ENCODE measurements around the gene MPV17.

Gene MPV17

DNA sequence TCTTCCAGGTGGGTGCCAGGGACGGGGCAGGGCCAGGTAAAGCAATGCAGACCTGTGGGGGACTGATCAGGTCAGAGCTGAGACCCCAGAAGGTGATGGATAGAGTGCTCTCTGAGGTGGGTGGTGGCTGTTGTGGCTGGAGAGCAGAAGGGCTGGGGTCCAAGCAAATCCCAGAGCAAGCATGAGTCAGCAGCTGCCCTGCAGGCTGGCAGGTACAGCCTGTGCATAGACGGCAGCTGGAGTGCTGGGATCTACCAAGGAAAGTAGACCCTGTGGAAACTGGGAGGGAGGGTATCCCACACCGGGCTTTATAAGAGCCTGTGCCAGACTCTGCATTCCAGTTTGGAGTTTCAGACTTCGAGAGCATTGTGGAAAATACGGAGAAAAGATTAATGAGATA lies 40.0 kb downstream of the MPV17 start:
- Histone ChIP-seq H3K27me3 (ENCODE audit: insufficient read depth, poor library complexity, severe bottlenecking) (no peaks in the 10 kb centered on the region), H3K4me3 (replicated peaks; ENCODE audit: insufficient read depth, low read length) (no peak overlapping the region), H3K27ac (replicated peaks) (no peak overlapping the region)
- no peak for TF ChIP-seq CTCF (IDR thresholded peaks at IDR 0.05; ENCODE audit: insufficient read depth, low read length)
- no peak for TF ChIP-seq REST (IDR thresholded peaks at IDR 0.05; ENCODE audit: insufficient replicate concordance, low read depth)
- TF ChIP-seq SPI1 (IDR thresholded peaks at IDR 0.05; ENCODE audit: borderline replicate concordance, low read depth), result no peak
- no peak for TF ChIP-seq POLR2AphosphoS5 (IDR thresholded peaks at IDR 0.05; ENCODE audit: low read depth)
- TF ChIP-seq GABPA (IDR thresholded peaks at IDR 0.05; ENCODE audit: low read depth), result no peak
- no peak for DNase-seq (ENCODE audit: low read depth in 1 of 2, low spot score in 1 of 2)

DNA sequence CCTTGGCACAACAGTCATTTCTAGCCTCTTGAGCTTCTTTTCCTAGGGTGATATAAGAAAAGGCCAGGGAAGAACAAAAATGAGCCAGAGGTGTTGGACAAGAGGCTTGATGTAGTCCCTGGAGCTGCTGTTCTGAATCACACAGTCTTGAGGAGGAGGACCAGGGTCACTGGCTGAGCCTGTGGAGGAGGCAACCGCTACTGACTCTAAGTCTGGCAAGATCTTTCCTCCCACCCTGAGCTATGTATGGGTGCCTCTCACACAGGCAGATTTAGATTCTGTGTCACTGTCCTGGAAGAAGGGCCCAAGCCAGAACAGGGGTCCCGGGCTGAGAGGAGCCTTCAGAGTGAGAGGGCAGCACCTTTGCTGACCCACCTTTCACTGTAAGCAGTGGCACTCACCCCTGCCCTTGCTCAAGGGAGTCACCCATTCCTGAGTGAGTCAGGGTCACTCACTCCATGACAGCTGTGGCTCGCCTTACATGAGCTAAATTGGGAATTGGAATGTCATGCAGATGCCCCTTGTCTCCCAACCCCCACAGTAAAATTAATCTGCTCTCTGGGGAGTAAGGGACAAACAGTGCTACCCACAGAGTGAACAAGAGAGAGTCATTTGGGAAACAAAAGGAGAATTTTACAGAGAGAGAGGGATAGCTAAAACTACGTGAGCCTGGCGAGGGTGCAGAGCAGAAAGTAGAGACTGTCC lies 40.9 kb downstream of the MPV17 start, which contains the start of gene TRIM54:
Gene TRIM54, plus strand, starts transcription at position 575 of the 705 bp plus-strand sequence. CDS start 303 bp downstream, outside the sequence.
- Histone ChIP-seq H3K27me3 (ENCODE audit: insufficient read depth, poor library complexity, severe bottlenecking) (no peaks in the 10 kb centered on the region), H3K4me3 (replicated peaks; ENCODE audit: insufficient read depth, low read length) (no peak within 1 kb of the TSS), H3K27ac (replicated peaks) (no peak within 1 kb of the TSS)
- TF ChIP-seq POLR2AphosphoS5 (IDR thresholded peaks at IDR 0.05; ENCODE audit: low read depth), result no peak
- TF ChIP-seq SPI1 (IDR thresholded peaks at IDR 0.05; ENCODE audit: borderline replicate concordance, low read depth), result no peak
- TF ChIP-seq CTCF (IDR thresholded peaks at IDR 0.05; ENCODE audit: insufficient read depth, low read length), result no peak
- TF ChIP-seq REST (IDR thresholded peaks at IDR 0.05; ENCODE audit: insufficient replicate concordance, low read depth), result no peak
- TF ChIP-seq GABPA (IDR thresholded peaks at IDR 0.05; ENCODE audit: low read depth), result no peak
- no peak for DNase-seq (ENCODE audit: low read depth in 1 of 2, low spot score in 1 of 2)

GRCh38 chr2:27281442-27281841 lies 41.5 kb downstream of the MPV17 start:
- DNase-seq (ENCODE audit: low read depth in 1 of 2, low spot score in 1 of 2), result no peak
- H3K27me3 ChIP-seq (ENCODE audit: insufficient read depth, poor library complexity, severe bottlenecking), result no peaks in the 10 kb centered on the region
- TF ChIP-seq POLR2AphosphoS5 (IDR thresholded peaks at IDR 0.05; ENCODE audit: low read depth), result no peak
- no peak for TF ChIP-seq REST (IDR thresholded peaks at IDR 0.05; ENCODE audit: insufficient replicate concordance, low read depth)
- TF ChIP-seq GABPA (IDR thresholded peaks at IDR 0.05; ENCODE audit: low read depth), result no peak
- no peak for TF ChIP-seq SPI1 (IDR thresholded peaks at IDR 0.05; ENCODE audit: borderline replicate concordance, low read depth)
- TF ChIP-seq CTCF (IDR thresholded peaks at IDR 0.05; ENCODE audit: insufficient read depth, low read length), result no peak
- no peak overlapping the region for H3K27ac ChIP-seq (replicated peaks)
- no peak overlapping the region for H3K4me3 ChIP-seq (replicated peaks; ENCODE audit: insufficient read depth, low read length)

Data from HL-60 (cell line).